Measurements from ENCODE around the gene SIPA1L3.

SIPA1L3 gene

GRCh38 chr19:38207543-38207942 lies 300.5 kb downstream of the SIPA1L3 start (continued):
- no peak for TF ChIP-seq KLF16 (tag by site-specific recombination; IDR thresholded peaks at IDR 0.05)
- 0 out of 2 replicates have a peak, but pooled peaks have one; percentile 31 for TF ChIP-seq BCL11B (tag by site-specific recombination; IDR thresholded peaks at IDR 0.05; ENCODE audit: low read depth)
- peak; percentile 56; the same call in 1 of the 2 replicates for TF ChIP-seq GLIS2 (tag by site-specific recombination; IDR thresholded peaks at IDR 0.05)
- no peak for TF ChIP-seq ZNF404 (tag by site-specific recombination; IDR thresholded peaks at IDR 0.05)
- no peak for TF ChIP-seq ZIC2 (tag by site-specific recombination; IDR thresholded peaks at IDR 0.05)
- no peak for TF ChIP-seq BCL11A (tag by site-specific recombination; IDR thresholded peaks at IDR 0.05; ENCODE audit: low read depth)
- TF ChIP-seq, protein P1, sequence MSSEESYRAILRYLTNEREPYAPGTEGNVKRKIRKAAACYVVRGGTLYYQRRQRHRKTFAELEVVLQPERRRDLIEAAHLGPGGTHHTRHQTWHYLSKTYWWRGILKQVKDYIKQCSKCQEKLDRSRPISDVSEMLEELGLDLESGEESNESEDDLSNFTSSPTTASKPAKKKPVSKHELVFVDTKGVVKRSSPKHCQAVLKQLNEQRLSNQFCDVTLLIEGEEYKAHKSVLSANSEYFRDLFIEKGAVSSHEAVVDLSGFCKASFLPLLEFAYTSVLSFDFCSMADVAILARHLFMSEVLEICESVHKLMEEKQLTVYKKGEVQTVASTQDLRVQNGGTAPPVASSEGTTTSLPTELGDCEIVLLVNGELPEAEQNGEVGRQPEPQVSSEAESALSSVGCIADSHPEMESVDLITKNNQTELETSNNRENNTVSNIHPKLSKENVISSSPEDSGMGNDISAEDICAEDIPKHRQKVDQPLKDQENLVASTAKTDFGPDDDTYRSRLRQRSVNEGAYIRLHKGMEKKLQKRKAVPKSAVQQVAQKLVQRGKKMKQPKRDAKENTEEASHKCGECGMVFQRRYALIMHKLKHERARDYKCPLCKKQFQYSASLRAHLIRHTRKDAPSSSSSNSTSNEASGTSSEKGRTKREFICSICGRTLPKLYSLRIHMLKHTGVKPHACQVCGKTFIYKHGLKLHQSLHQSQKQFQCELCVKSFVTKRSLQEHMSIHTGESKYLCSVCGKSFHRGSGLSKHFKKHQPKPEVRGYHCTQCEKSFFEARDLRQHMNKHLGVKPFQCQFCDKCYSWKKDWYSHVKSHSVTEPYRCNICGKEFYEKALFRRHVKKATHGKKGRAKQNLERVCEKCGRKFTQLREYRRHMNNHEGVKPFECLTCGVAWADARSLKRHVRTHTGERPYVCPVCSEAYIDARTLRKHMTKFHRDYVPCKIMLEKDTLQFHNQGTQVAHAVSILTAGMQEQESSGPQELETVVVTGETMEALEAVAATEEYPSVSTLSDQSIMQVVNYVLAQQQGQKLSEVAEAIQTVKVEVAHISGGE (tag by site-specific recombination; conservative IDR thresholded peaks at IDR 0.05; ENCODE audit: low read depth) = no peak
- TF ChIP-seq ZFHX2 (tag by site-specific recombination; conservative IDR thresholded peaks at IDR 0.05) = peak; percentile 85
- TF ChIP-seq, protein P2, sequence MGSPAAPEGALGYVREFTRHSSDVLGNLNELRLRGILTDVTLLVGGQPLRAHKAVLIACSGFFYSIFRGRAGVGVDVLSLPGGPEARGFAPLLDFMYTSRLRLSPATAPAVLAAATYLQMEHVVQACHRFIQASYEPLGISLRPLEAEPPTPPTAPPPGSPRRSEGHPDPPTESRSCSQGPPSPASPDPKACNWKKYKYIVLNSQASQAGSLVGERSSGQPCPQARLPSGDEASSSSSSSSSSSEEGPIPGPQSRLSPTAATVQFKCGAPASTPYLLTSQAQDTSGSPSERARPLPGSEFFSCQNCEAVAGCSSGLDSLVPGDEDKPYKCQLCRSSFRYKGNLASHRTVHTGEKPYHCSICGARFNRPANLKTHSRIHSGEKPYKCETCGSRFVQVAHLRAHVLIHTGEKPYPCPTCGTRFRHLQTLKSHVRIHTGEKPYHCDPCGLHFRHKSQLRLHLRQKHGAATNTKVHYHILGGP (tag by site-specific recombination; IDR thresholded peaks at IDR 0.05) = no peak
- TF ChIP-seq, protein P3, sequence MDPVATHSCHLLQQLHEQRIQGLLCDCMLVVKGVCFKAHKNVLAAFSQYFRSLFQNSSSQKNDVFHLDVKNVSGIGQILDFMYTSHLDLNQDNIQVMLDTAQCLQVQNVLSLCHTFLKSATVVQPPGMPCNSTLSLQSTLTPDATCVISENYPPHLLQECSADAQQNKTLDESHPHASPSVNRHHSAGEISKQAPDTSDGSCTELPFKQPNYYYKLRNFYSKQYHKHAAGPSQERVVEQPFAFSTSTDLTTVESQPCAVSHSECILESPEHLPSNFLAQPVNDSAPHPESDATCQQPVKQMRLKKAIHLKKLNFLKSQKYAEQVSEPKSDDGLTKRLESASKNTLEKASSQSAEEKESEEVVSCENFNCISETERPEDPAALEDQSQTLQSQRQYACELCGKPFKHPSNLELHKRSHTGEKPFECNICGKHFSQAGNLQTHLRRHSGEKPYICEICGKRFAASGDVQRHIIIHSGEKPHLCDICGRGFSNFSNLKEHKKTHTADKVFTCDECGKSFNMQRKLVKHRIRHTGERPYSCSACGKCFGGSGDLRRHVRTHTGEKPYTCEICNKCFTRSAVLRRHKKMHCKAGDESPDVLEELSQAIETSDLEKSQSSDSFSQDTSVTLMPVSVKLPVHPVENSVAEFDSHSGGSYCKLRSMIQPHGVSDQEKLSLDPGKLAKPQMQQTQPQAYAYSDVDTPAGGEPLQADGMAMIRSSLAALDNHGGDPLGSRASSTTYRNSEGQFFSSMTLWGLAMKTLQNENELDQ (tag by site-specific recombination; IDR thresholded peaks at IDR 0.05; ENCODE audit: low read depth) = no peak
- no peak for TF ChIP-seq ZNF664 (tag by site-specific recombination; IDR thresholded peaks at IDR 0.05)
- TF ChIP-seq KLF1 (tag by site-specific recombination; IDR thresholded peaks at IDR 0.05) = no peak; the same call in 1 of the 2 replicates
- TF ChIP-seq ZNF776 (tag by site-specific recombination; IDR thresholded peaks at IDR 0.05; ENCODE audit: borderline replicate concordance) = no peak
- TF ChIP-seq OVOL3 (tag by site-specific recombination; IDR thresholded peaks at IDR 0.05) = no peak
- TF ChIP-seq ZNF488 (tag by site-specific recombination; IDR thresholded peaks at IDR 0.05) = no peak
- TF ChIP-seq, protein P4, sequence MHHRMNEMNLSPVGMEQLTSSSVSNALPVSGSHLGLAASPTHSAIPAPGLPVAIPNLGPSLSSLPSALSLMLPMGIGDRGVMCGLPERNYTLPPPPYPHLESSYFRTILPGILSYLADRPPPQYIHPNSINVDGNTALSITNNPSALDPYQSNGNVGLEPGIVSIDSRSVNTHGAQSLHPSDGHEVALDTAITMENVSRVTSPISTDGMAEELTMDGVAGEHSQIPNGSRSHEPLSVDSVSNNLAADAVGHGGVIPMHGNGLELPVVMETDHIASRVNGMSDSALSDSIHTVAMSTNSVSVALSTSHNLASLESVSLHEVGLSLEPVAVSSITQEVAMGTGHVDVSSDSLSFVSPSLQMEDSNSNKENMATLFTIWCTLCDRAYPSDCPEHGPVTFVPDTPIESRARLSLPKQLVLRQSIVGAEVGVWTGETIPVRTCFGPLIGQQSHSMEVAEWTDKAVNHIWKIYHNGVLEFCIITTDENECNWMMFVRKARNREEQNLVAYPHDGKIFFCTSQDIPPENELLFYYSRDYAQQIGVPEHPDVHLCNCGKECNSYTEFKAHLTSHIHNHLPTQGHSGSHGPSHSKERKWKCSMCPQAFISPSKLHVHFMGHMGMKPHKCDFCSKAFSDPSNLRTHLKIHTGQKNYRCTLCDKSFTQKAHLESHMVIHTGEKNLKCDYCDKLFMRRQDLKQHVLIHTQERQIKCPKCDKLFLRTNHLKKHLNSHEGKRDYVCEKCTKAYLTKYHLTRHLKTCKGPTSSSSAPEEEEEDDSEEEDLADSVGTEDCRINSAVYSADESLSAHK (tag by site-specific recombination; IDR thresholded peaks at IDR 0.05) = no peak
- TF ChIP-seq ZNF157 (tag by site-specific recombination; IDR thresholded peaks at IDR 0.05) = no peak
- TF ChIP-seq ZNF280C (tag by site-specific recombination; IDR thresholded peaks at IDR 0.05) = no peak
- TF ChIP-seq, protein P5, sequence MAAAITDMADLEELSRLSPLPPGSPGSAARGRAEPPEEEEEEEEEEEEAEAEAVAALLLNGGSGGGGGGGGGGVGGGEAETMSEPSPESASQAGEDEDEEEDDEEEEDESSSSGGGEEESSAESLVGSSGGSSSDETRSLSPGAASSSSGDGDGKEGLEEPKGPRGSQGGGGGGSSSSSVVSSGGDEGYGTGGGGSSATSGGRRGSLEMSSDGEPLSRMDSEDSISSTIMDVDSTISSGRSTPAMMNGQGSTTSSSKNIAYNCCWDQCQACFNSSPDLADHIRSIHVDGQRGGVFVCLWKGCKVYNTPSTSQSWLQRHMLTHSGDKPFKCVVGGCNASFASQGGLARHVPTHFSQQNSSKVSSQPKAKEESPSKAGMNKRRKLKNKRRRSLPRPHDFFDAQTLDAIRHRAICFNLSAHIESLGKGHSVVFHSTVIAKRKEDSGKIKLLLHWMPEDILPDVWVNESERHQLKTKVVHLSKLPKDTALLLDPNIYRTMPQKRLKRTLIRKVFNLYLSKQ (tag by site-specific recombination; IDR thresholded peaks at IDR 0.05; ENCODE audit: borderline replicate concordance) = no peak
- no peak for TF ChIP-seq ZNF555 (tag by site-specific recombination; conservative IDR thresholded peaks at IDR 0.05)
- TF ChIP-seq ZNF2 (tag by site-specific recombination; IDR thresholded peaks at IDR 0.05) = no peak
- no peak for TF ChIP-seq ZNF791 (tag by site-specific recombination; IDR thresholded peaks at IDR 0.05)
- TF ChIP-seq ZXDB (tag by site-specific recombination; IDR thresholded peaks at IDR 0.05) = no peak
- no peak for TF ChIP-seq ZSCAN18 (tag by site-specific recombination; IDR thresholded peaks at IDR 0.05)
- TF ChIP-seq ZNF175 (tag by site-specific recombination; IDR thresholded peaks at IDR 0.05) = no peak
